Hepatocyte (in vitro differentiated cells): ENCODE measurements around the gene CFAP54. TPM values are rescaled to one million over a fixed set of nuclear protein-coding genes. Genes with fewer than 3 reads are reported as not detected.

Experiments used
- DNase-seq: peaks from one replicate; pipeline ENCODE4 v3.0.0-alpha.2; 2016; ENCODE audit warnings: low spot score
- H2AFZ ChIP-seq: fragments of 200-600 bp; sonication (generic); 2 replicates; pipeline ENCODE4 v1.6.0; 2016; ENCODE audit warnings: antibody characterized with exemption, mild to moderate bottlenecking
- H3K27ac ChIP-seq: fragments of 200-600 bp; sonication (generic); 2 replicates; pipeline ENCODE4 v1.5.1; 2016; ENCODE audit warnings: mild to moderate bottlenecking
- H3K27me3 ChIP-seq: fragments of 200-600 bp; sonication (generic); 2 replicates; pipeline ENCODE4 v1.6.1; 2016
- H3K36me3 ChIP-seq: fragments of 200-600 bp; sonication (generic); replicated peaks from 2 replicates; pipeline ENCODE4 v1.5.1; 2016; ENCODE audit warnings: low read depth; ENCODE audit not compliant: insufficient read depth
- H3K4me1 ChIP-seq: fragments of 200-600 bp; sonication (generic); 2 replicates; pipeline ENCODE4 v1.5.1; 2016; ENCODE audit warnings: mild to moderate bottlenecking, moderate library complexity; ENCODE audit not compliant: insufficient read depth
- H3K4me2 ChIP-seq: fragments of 200-600 bp; sonication (generic); 2 replicates; pipeline ENCODE4 v1.6.0; 2016
- H3K4me3 ChIP-seq: fragments of 200-600 bp; sonication (generic); 2 replicates; pipeline ENCODE4 v1.5.1; 2016; ENCODE audit warnings: mild to moderate bottlenecking
- H3K79me2 ChIP-seq: fragments of 200-600 bp; sonication (generic); 2 replicates; pipeline ENCODE4 v1.6.0; 2017; ENCODE audit warnings: mild to moderate bottlenecking
- H3K9me2 ChIP-seq: fragments of 200-600 bp; sonication (generic); replicated peaks from 2 replicates; pipeline ENCODE4 v1.6.0; 2017; ENCODE audit warnings: mild to moderate bottlenecking; ENCODE audit not compliant: insufficient read depth
- H3K9me3 ChIP-seq: fragments of 200-600 bp; sonication (generic); 2 replicates; pipeline ENCODE4 v1.5.1; 2016; ENCODE audit warnings: low read depth, mild to moderate bottlenecking
- H4K20me1 ChIP-seq: fragments of 200-600 bp; sonication (generic); 2 replicates; pipeline ENCODE4 v1.6.0; 2016; ENCODE audit warnings: mild to moderate bottlenecking; ENCODE audit not compliant: insufficient read depth, poor library complexity, severe bottlenecking
- EZH2 ChIP-seq: fragments of 200-600 bp; sonication (generic); IDR thresholded peaks from 2 replicates; pipeline ENCODE4 v1.6.1; 2016; ENCODE audit warnings: antibody characterized with exemption, mild to moderate bottlenecking, borderline replicate concordance
- EZH2phosphoT487 ChIP-seq: fragments of 200-600 bp; sonication (generic); IDR thresholded peaks from one replicate; pipeline ENCODE4 v1.6.1; 2018; ENCODE audit warnings: antibody characterized with exemption, mild to moderate bottlenecking, low read depth, moderate library complexity; ENCODE audit not compliant: unreplicated experiment, severe bottlenecking
- WGBS: methylation state at CpG from one replicate; pipeline ENCODE4 v1.1.6; 2016; ENCODE audit warnings: low lambda C conversion rate; ENCODE audit errors: missing lambda C conversion rate; 5-methylcytosine and 5-hydroxymethylcytosine counted together
- polyA plus RNA-seq: library from polyadenylated mRNA; unstranded; fragments of >200 nt; fragmentation: Nextera tagmentation; extraction: Ambion mirVana; gene quantifications from 2 replicates; pipeline ENCODE4 v1.2.1, GENCODE V29; 2016
- total RNA-seq: library from RNA; depleted of rRNA; stranded (reverse); fragments of >200 nt; gene quantifications from 2 replicates; pipeline ENCODE4 v1.2.3, GENCODE V29; 2014
- TF ChIP-seq, protein P1 (sequence below): fragments of 200-600 bp; sonication (generic); IDR thresholded peaks from 2 replicates; pipeline ENCODE4 v1.5.1; 2016; ENCODE audit warnings: antibody characterized with exemption, mild to moderate bottlenecking; ENCODE audit not compliant: poor library complexity

Gene CFAP54
- total and polyA plus RNA-seq, 2 experiments from 2014 or later: 0.64 to 0.67 TPM

GRCh38 chr12:96466939-96467751 is 22.2 kb upstream of the CFAP54 start:
- H3K4me3 ChIP-seq: no peak overlapping the region
- no peak overlapping the region for H3K27ac ChIP-seq
- H3K4me2 ChIP-seq: no peak overlapping the region
- no peaks in the 10 kb centered on the region for H3K9me2 ChIP-seq
- no peaks in the 10 kb centered on the region for H3K79me2 ChIP-seq
- H3K36me3 ChIP-seq: no peaks in the 10 kb centered on the region
- no peaks in the 10 kb centered on the region for H3K9me3 ChIP-seq
- H3K4me1 ChIP-seq: no peaks in the 10 kb centered on the region
- H3K27me3 ChIP-seq: no peaks in the 10 kb centered on the region
- DNase-seq: no peak
- TF ChIP-seq, protein P1, sequence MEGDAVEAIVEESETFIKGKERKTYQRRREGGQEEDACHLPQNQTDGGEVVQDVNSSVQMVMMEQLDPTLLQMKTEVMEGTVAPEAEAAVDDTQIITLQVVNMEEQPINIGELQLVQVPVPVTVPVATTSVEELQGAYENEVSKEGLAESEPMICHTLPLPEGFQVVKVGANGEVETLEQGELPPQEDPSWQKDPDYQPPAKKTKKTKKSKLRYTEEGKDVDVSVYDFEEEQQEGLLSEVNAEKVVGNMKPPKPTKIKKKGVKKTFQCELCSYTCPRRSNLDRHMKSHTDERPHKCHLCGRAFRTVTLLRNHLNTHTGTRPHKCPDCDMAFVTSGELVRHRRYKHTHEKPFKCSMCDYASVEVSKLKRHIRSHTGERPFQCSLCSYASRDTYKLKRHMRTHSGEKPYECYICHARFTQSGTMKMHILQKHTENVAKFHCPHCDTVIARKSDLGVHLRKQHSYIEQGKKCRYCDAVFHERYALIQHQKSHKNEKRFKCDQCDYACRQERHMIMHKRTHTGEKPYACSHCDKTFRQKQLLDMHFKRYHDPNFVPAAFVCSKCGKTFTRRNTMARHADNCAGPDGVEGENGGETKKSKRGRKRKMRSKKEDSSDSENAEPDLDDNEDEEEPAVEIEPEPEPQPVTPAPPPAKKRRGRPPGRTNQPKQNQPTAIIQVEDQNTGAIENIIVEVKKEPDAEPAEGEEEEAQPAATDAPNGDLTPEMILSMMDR: no peak
- TF ChIP-seq EZH2phosphoT487 (no peak), EZH2 (no peak)
- H2AFZ ChIP-seq: no peak overlapping the region
- H4K20me1 ChIP-seq: no peaks in the 10 kb centered on the region
- 80% methylated on average over 3 of the region's 3 CpGs for WGBS

DNA sequence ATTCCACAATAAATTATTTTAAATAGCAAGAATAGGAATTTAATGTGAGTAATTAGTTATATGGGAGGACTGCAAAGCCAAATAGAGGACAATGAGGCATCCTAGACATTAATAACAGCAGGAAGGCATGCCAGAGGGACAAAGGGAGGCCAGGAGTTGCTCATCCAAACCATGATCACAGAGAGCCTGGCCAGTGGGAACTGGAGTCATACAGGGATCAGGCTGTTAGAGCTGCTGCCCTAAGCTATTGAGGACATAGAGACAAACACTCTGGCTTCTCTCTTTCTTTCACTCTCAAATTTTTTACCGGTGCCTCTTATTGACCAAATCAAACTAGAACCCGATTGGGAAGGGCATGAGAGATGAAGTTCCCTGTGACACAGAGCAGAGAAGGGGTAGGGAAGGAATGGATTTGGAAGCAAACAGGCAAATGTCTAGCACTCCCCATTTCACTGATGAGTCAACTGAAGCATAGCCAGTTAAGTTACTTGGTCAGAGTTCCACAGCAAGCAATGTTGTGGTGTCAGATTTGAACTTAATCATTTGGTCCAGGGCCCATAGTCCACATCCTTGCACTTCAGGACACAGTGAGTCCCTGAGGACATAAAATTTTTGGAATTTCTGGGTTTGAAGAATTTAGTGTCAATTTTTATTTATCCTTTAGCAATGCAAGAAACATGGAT is 17.9 kb upstream of the CFAP54 start:
- no peaks in the 10 kb centered on the region for H4K20me1 ChIP-seq
- no peak for DNase-seq
- no peaks in the 10 kb centered on the region for H3K36me3 ChIP-seq
- no peak overlapping the region for H3K4me3 ChIP-seq
- no peaks in the 10 kb centered on the region for H3K4me1 ChIP-seq
- no peaks in the 10 kb centered on the region for H3K9me2 ChIP-seq
- TF ChIP-seq EZH2 (no peak), EZH2phosphoT487 (no peak)
- TF ChIP-seq, protein P1: no peak
- no peak overlapping the region for H3K27ac ChIP-seq
- H3K4me2 ChIP-seq: no peak overlapping the region
- H3K79me2 ChIP-seq: no peaks in the 10 kb centered on the region
- no peaks in the 10 kb centered on the region for H3K27me3 ChIP-seq
- WGBS: 86% methylated on average over 2 of the region's 2 CpGs
- no peaks in the 10 kb centered on the region for H3K9me3 ChIP-seq
- H2AFZ ChIP-seq: no peak overlapping the region

- H3K36me3 ChIP-seq: no peaks in the 10 kb centered on the region
- no peaks in the 10 kb centered on the region for H3K9me2 ChIP-seq
- H2AFZ ChIP-seq: no peak overlapping the region
- no peaks in the 10 kb centered on the region for H3K4me1 ChIP-seq
- no peaks in the 10 kb centered on the region for H4K20me1 ChIP-seq
- WGBS: 80% methylated on average over 5 of the region's 5 CpGs
- TF ChIP-seq EZH2phosphoT487: no peak
- TF ChIP-seq, protein P1: no peak
- no peak for TF ChIP-seq EZH2
- no peak overlapping the region for H3K4me3 ChIP-seq
- no peak for DNase-seq
- no peaks in the 10 kb centered on the region for H3K9me3 ChIP-seq
- H3K27me3 ChIP-seq: no peaks in the 10 kb centered on the region
- no peak overlapping the region for H3K27ac ChIP-seq
- no peak overlapping the region for H3K4me2 ChIP-seq
- no peaks in the 10 kb centered on the region for H3K79me2 ChIP-seq
Measured at GRCh38 chr12:96472384-96472783, 17.0 kb upstream of the CFAP54 start.
